GM12891 (cell line): ENCODE data around the gene ALPG.

ENCODE experiments used
- POLR2A ChIP-seq: IDR thresholded peaks from 2 replicates; pipeline ENCODE4 v1.6.1; 2011; ENCODE audit warnings: low read depth, low read length, control low read depth
- POLR2AphosphoS5 ChIP-seq: IDR thresholded peaks from 2 replicates; pipeline ENCODE4 v1.6.1; 2011; ENCODE audit warnings: low read depth, low read length, control low read depth
- POU2F2 ChIP-seq: IDR thresholded peaks from 2 replicates; pipeline ENCODE4 v1.6.1; 2011; ENCODE audit warnings: low read depth, mild to moderate bottlenecking, control low read depth, low read length, moderate library complexity
- SPI1 ChIP-seq: IDR thresholded peaks from 2 replicates; pipeline ENCODE4 v1.6.1; 2011; ENCODE audit warnings: low read depth, low read length, control low read depth
- TAF1 ChIP-seq: IDR thresholded peaks from 2 replicates; pipeline ENCODE4 v1.6.1; 2011; ENCODE audit warnings: low read depth, low read length, control low read depth

- no peak for TF ChIP-seq POLR2A
- no peak for TF ChIP-seq POU2F2
- no peak for TF ChIP-seq TAF1
- no peak for TF ChIP-seq POLR2AphosphoS5
- no peak for TF ChIP-seq SPI1
Measured at GRCh38 chr2:232435805-232436204, 29.2 kb downstream of the ALPG start.
